ENCODE data around the gene FAM222A. TPM values are rescaled to one million over a fixed set of nuclear protein-coding genes. Genes with fewer than 3 reads are reported as not detected.

The FAM222A gene
- total RNA-seq, 1 experiment from 2014 or later: 2.8 TPM

DNA sequence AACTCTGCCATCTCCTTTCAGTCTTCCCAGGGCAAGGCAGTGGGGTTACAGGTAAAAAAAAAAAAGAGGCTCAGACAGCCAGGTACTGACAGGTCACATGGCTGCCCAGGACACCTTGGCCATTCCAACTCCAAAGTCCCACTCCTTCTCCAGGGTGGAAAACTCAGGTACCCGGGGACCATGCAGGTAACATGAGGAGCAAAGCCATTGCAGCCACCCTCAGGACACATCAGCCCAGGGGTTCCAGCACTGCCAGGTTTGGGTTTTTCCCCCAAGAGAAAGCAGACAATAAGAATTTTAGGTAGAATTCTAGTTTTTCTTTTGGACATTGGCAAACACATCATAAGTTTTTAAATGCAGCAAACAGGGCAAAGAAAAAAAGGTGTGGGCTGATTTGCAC, 15.3 kb downstream of the FAM222A start:
- no peak overlapping the region for H3K27ac ChIP-seq (ENCODE audit: insufficient read length, low read depth, low read length)
- no peaks in the 10 kb centered on the region for H3K9me3 ChIP-seq (ENCODE audit: control insufficient read depth, low read depth, low read length)
- no peaks in the 10 kb centered on the region for H3K79me2 ChIP-seq (ENCODE audit: insufficient read depth, low read length)
- no peaks in the 10 kb centered on the region for H3K36me3 Mint-ChIP-seq (ENCODE audit: insufficient read depth in 1 of 3, low read depth in 3 of 3)
- no peak overlapping the region for H3K4ac ChIP-seq (ENCODE audit: low read depth, low read length)
- H4K8ac ChIP-seq (replicated peaks; ENCODE audit: insufficient read length, low read depth, low read length): no peak overlapping the region
- H3K4me3 Mint-ChIP-seq: no peak overlapping the region
- WGBS (ENCODE audit: extremely low coverage, insufficient read length, low lambda C conversion rate): no CpG with 5 or more reads among the region's 1 CpG
- H3K79me1 ChIP-seq (ENCODE audit: insufficient read depth, low read depth, low read length, poor library complexity, severe bottlenecking): no peaks in the 10 kb centered on the region
- no peak overlapping the region for H3K56ac ChIP-seq (ENCODE audit: insufficient read length, low read depth, low read length)
- H3T11ph ChIP-seq (ENCODE audit: low read length): no peak overlapping the region
- no peak overlapping the region for H2AFZ ChIP-seq (ENCODE audit: low read length)
- H3K4me2 ChIP-seq (ENCODE audit: insufficient read depth, insufficient read length, low read length): no peak overlapping the region
- H2BK15ac ChIP-seq (ENCODE audit: low read depth, low read length): no peak overlapping the region
- peaks cover 2 to 16% of the 10 kb centered on the region in 2 experiments for H3K4me1 Mint-ChIP-seq
- DNase-seq: peak; percentile 27
- no peak overlapping the region for H4K91ac ChIP-seq (ENCODE audit: insufficient read length, low read depth, low read length)
- H3K4me1 ChIP-seq (ENCODE audit: insufficient read depth, low read length): no peaks in the 10 kb centered on the region
- no peaks in the 10 kb centered on the region for H3K27me3 ChIP-seq (ENCODE audit: insufficient read depth, low read length)
- H3K18ac ChIP-seq (ENCODE audit: insufficient read length, low read depth, low read length): no peak overlapping the region
- H3K14ac ChIP-seq (ENCODE audit: insufficient read depth, low read length): no peak overlapping the region
- no peaks in the 10 kb centered on the region for H4K20me1 ChIP-seq (ENCODE audit: control insufficient read depth, insufficient read depth, insufficient read length)
- no peak overlapping the region for H2BK120ac ChIP-seq (ENCODE audit: low read depth, low read length, poor library complexity, severe bottlenecking)
- no peak overlapping the region for H2BK12ac ChIP-seq (ENCODE audit: insufficient read length, low read depth, low read length)
- no peaks in the 10 kb centered on the region for H3K23me2 ChIP-seq (ENCODE audit: insufficient read length, low read depth, low read length, poor library complexity, severe bottlenecking)
- peaks cover 1% of the 10 kb centered on the region; the same call in 1 of the 2 replicates for H3K27me3 Mint-ChIP-seq (ENCODE audit: low read depth)
- H3K9me3 Mint-ChIP-seq: no peaks in the 10 kb centered on the region; a peak in 1 of 5 replicates
- H2BK20ac ChIP-seq (ENCODE audit: low read depth, low read length, poor library complexity, severe bottlenecking): no peak overlapping the region
- no peak overlapping the region for H3K23ac ChIP-seq (ENCODE audit: insufficient read length, low read depth, low read length)
- H3K9ac ChIP-seq (ENCODE audit: extremely low read depth, insufficient read length, low read length): no peak overlapping the region
- TF ChIP-seq, protein P1, sequence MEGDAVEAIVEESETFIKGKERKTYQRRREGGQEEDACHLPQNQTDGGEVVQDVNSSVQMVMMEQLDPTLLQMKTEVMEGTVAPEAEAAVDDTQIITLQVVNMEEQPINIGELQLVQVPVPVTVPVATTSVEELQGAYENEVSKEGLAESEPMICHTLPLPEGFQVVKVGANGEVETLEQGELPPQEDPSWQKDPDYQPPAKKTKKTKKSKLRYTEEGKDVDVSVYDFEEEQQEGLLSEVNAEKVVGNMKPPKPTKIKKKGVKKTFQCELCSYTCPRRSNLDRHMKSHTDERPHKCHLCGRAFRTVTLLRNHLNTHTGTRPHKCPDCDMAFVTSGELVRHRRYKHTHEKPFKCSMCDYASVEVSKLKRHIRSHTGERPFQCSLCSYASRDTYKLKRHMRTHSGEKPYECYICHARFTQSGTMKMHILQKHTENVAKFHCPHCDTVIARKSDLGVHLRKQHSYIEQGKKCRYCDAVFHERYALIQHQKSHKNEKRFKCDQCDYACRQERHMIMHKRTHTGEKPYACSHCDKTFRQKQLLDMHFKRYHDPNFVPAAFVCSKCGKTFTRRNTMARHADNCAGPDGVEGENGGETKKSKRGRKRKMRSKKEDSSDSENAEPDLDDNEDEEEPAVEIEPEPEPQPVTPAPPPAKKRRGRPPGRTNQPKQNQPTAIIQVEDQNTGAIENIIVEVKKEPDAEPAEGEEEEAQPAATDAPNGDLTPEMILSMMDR (conservative IDR thresholded peaks at IDR 0.05): no peak
- peak overlapping the region in 1 of 3 experiments; percentile 72; a peak in 1 of 7 replicates for H3K27ac Mint-ChIP-seq
- no peak overlapping the region for H2AK5ac ChIP-seq (ENCODE audit: insufficient read length, low read length)
- no peak overlapping the region for H2BK5ac ChIP-seq (ENCODE audit: insufficient read length, low read length)
- H4K5ac ChIP-seq (ENCODE audit: insufficient read length, low read depth, low read length): no peak overlapping the region

Measured in H9 (cell line).